ENCODE results near the gene ZNF30.
"Not testable (repeated sequence)": the region's sequence is repeated elsewhere in the genome, so short reads cannot be mapped to it uniquely, and the experiment has no call there.

ZNF30 gene

DNA sequence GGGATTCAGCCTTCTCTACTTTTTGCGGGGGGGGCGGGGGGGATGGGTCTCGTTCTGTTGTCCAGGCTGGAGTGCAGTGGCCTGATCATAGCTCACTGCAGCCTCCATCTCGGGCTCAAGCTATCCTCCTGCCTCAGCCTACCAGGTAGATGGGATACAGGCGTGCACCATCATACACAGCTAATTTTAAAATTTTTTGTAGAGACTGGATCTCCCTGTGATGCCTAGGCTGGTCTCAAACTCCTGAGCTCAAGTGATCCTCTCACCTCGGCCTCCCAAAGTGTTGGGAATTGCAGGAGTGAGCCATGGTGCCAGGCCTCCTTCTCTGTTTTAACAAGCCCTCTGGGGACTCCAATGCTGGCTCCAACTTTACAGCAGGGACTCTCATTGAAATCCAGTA is 37.9 kb downstream of the ZNF30 start:
- DNase-seq (ENCODE audit: low read depth, low spot score): no peak
- Histone ChIP-seq H3K4me3 (ENCODE audit: insufficient read length, low read depth) (no peak overlapping the region), H3K9me3 (ENCODE audit: insufficient read depth, low read length) (peaks cover 34% of the 10 kb centered on the region; the same call in 1 of the 2 replicates)

DNA sequence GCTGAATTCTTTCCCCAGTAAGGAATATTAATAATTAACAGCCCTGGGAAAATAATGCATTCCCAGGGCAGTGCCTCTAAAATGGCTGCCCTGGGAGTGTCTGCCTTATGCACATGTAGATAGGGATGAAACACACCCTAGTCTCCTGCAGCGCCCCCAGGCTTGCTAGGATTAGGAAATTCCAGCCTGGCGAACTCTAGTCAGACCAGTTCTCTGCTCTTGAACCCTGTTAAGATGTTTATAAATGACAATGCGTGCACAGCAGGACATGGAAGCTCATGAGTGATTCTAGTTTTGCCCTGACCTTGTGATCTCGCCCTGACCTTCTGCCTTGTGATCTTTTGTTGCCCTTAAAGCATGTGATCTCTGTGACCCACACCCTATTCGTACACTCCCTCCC is 38.8 kb downstream of the ZNF30 start:
- H3K4me1 ChIP-seq (ENCODE audit: insufficient read depth, insufficient read length); H3K36me3 ChIP-seq (ENCODE audit: insufficient read depth, insufficient read length, low read length); H3K4me3 ChIP-seq (ENCODE audit: insufficient read length, low read depth); H3K9ac ChIP-seq (ENCODE audit: insufficient read length, low read depth): not testable (repeated sequence)
- peaks cover 34% of the 10 kb centered on the region; the same call in 1 of the 2 replicates for H3K9me3 ChIP-seq (ENCODE audit: insufficient read depth, low read length)
- peaks cover 13% of the 10 kb centered on the region for H3K27me3 ChIP-seq (ENCODE audit: insufficient read depth, insufficient read length)
- DNase-seq (ENCODE audit: low read depth, low spot score): peak; percentile 6

More for the DNA sequence above, 37.9 kb downstream of the ZNF30 start:
- Histone ChIP-seq H3K9ac (ENCODE audit: insufficient read length, low read depth) (no peak overlapping the region), H3K27me3 (ENCODE audit: insufficient read depth, insufficient read length) (peaks cover 13% of the 10 kb centered on the region), H3K4me1 (ENCODE audit: insufficient read depth, insufficient read length) (no peaks in the 10 kb centered on the region), H3K36me3 (ENCODE audit: insufficient read depth, insufficient read length, low read length) (peaks cover 5% of the 10 kb centered on the region)
- no peak for TF ChIP-seq SUZ12 (IDR thresholded peaks at IDR 0.05; ENCODE audit: extremely low read depth, insufficient read depth, insufficient read length)
- TF ChIP-seq ZNF274 (IDR thresholded peaks at IDR 0.05; ENCODE audit: low read depth, low read length): no peak
- no peak for TF ChIP-seq YY1 (IDR thresholded peaks at IDR 0.05; ENCODE audit: insufficient read depth, insufficient read length)

DNA sequence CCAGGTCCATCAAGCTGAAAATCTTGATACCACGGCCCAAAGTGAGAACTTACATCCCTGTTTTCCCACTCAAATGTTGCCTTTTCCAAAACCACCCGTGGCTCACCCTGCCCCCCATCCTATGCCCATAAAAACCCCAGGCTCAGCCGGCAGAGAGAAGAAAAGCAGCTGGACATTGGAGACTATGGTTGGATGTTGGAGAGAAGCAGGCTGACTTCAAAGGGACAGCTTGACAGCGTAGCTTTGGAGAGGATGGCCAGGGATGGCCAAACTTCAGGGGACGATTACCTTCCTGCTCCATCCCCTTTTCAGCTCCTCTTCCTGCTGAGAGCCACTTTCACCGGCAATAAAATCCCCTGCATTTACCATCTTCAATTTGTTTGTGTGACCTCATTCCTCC is 40.8 kb downstream of the ZNF30 start:
- H3K4me3 ChIP-seq (ENCODE audit: insufficient read length, low read depth): no peak overlapping the region
- peaks cover 12% of the 10 kb centered on the region for H3K27me3 ChIP-seq (ENCODE audit: insufficient read depth, insufficient read length)
- H3K4me1 ChIP-seq (ENCODE audit: insufficient read depth, insufficient read length): no peaks in the 10 kb centered on the region
- H3K9me3 ChIP-seq (ENCODE audit: insufficient read depth, low read length): peaks cover 39% of the 10 kb centered on the region; the same call in 1 of the 2 replicates
- no peak for DNase-seq (ENCODE audit: low read depth, low spot score)
- no peak for TF ChIP-seq YY1 (IDR thresholded peaks at IDR 0.05; ENCODE audit: insufficient read depth, insufficient read length)
- TF ChIP-seq ZNF274 (IDR thresholded peaks at IDR 0.05; ENCODE audit: low read depth, low read length): no peak
- TF ChIP-seq SUZ12 (IDR thresholded peaks at IDR 0.05; ENCODE audit: extremely low read depth, insufficient read depth, insufficient read length): no peak
- no peak overlapping the region for H3K9ac ChIP-seq (ENCODE audit: insufficient read length, low read depth)
- no peaks in the 10 kb centered on the region for H3K36me3 ChIP-seq (ENCODE audit: insufficient read depth, insufficient read length, low read length)

DNA sequence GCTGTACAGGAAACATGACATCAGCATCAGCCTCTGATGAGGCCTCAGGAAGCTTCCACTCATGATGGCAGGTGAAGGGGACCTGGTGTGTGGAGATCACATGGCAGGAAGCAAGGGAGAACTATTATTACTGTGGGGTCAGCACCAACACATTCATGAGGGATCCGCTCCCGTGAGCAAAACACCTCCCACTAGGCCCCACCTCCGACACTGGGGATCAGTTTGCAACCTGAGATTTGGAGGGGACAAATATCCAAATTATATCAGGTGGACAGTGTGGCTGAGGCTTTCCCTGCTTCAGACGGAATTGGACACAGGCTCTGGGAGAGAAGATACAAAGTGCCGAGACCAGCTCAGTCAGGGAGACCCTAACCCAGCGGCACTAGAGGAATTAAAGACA is 43.0 kb downstream of the ZNF30 start:
- Histone ChIP-seq H3K9me3 (ENCODE audit: insufficient read depth, low read length) (peaks cover 39% of the 10 kb centered on the region; the same call in 1 of the 2 replicates), H3K27me3 (ENCODE audit: insufficient read depth, insufficient read length) (no peaks in the 10 kb centered on the region), H3K4me3 (ENCODE audit: insufficient read length, low read depth) (no peak overlapping the region), H3K36me3 (ENCODE audit: insufficient read depth, insufficient read length, low read length) (no peaks in the 10 kb centered on the region), H3K4me1 (ENCODE audit: insufficient read depth, insufficient read length) (no peaks in the 10 kb centered on the region), H3K9ac (ENCODE audit: insufficient read length, low read depth) (no peak overlapping the region)
- no peak for DNase-seq (ENCODE audit: low read depth, low spot score)
- TF ChIP-seq SUZ12 (IDR thresholded peaks at IDR 0.05; ENCODE audit: extremely low read depth, insufficient read depth, insufficient read length) (no peak), YY1 (IDR thresholded peaks at IDR 0.05; ENCODE audit: insufficient read depth, insufficient read length) (no peak), ZNF274 (IDR thresholded peaks at IDR 0.05; ENCODE audit: low read depth, low read length) (no peak)

DNA sequence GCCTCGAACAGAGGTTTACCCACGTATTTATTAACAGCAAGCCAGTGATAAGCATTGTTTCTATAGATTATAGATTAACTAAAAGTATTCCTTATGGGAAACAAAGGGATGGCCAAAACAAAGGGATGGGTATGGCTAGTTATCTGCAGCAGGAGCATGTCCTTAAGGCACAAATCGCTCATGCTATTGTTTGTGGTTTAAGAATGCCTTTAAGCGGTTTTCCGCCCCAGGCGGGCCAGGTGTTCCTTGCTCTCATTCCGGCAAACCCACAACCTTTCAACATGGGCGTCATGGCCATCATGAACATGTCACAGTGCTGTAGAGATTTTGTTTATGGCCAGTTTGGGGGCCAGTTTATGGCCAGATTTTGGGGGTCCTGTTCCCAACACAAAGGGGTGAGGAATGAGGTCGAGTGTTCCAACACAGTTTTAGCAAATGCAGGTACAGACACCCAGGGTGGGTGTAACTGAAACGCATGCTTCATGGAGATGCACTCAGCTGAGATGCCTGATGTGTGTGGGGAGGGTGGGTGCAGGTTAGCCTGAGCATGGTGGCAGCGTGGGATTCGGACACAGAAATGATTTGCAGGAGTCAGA is 43.6 kb downstream of the ZNF30 start:
- not testable (repeated sequence) for H3K36me3 ChIP-seq (ENCODE audit: insufficient read depth, insufficient read length, low read length); DNase-seq (ENCODE audit: low read depth, low spot score); H3K9ac ChIP-seq (ENCODE audit: insufficient read length, low read depth); H3K4me3 ChIP-seq (ENCODE audit: insufficient read length, low read depth); H3K27me3 ChIP-seq (ENCODE audit: insufficient read depth, insufficient read length); H3K4me1 ChIP-seq (ENCODE audit: insufficient read depth, insufficient read length)
- peaks cover 39% of the 10 kb centered on the region; the same call in 1 of the 2 replicates for H3K9me3 ChIP-seq (ENCODE audit: insufficient read depth, low read length)

DNA sequence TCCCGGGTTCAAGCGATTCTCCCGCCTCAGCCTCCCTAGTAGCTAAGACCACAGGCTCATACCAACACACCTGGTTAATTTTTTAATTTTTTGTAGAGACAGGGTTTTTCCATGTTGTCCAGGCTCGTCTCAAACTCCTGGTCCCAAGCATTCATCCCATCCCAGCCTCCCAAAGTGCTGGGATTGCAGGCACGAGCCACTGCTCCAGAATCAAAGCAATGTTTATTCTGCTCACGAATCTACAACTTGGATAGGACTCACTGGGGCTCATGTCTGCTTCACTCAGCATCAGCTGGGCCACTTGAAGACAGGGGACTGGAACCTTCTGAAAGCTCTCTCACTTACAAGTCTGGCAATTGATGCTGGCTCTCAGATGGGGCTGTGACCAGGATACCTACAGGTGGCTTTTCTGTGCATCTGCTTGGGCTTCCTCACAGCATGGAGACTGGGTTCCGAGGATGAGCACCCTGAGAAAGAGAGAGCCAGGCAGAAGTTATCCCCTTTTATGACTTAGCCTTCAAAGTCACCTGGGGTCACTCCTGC is 45.5 kb downstream of the ZNF30 start:
- Histone ChIP-seq H3K4me3 (ENCODE audit: insufficient read length, low read depth) (no peak overlapping the region), H3K9me3 (ENCODE audit: insufficient read depth, low read length) (peaks cover 44% of the 10 kb centered on the region; the same call in 1 of the 2 replicates), H3K9ac (ENCODE audit: insufficient read length, low read depth) (no peak overlapping the region), H3K36me3 (ENCODE audit: insufficient read depth, insufficient read length, low read length) (no peaks in the 10 kb centered on the region), H3K27me3 (ENCODE audit: insufficient read depth, insufficient read length) (no peaks in the 10 kb centered on the region), H3K4me1 (ENCODE audit: insufficient read depth, insufficient read length) (no peaks in the 10 kb centered on the region)
- TF ChIP-seq SUZ12 (IDR thresholded peaks at IDR 0.05; ENCODE audit: extremely low read depth, insufficient read depth, insufficient read length): no peak
- TF ChIP-seq ZNF274 (IDR thresholded peaks at IDR 0.05; ENCODE audit: low read depth, low read length): no peak
- TF ChIP-seq YY1 (IDR thresholded peaks at IDR 0.05; ENCODE audit: insufficient read depth, insufficient read length): no peak
- DNase-seq (ENCODE audit: low read depth, low spot score): no peak

DNA sequence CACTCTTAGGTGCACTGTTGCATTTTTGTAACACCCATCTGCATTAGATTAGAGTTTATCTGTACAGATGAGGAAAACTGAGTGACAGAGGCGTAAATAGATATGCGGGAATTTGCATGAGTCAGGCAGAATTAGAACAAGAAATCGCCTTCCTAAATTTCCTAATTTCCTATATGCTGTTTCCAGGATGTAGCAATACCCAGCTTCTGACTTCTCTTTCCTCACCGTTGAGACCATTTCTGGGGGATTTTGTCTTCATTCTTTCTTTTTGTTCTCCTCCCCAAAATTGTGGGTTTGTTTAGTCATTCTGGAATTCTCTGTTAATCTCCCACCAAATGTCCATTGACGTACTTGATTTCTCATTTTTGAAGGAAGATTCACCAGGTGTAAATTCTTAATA is 47.9 kb downstream of the ZNF30 start:
- DNase-seq (ENCODE audit: low read depth, low spot score): no peak

More for the DNA sequence above, 47.9 kb downstream of the ZNF30 start:
- Histone ChIP-seq H3K9me3 (ENCODE audit: insufficient read depth, low read length) (peaks cover 28% of the 10 kb centered on the region; the same call in 1 of the 2 replicates), H3K9ac (ENCODE audit: insufficient read length, low read depth) (no peak overlapping the region), H3K4me3 (ENCODE audit: insufficient read length, low read depth) (no peak overlapping the region), H3K4me1 (ENCODE audit: insufficient read depth, insufficient read length) (no peaks in the 10 kb centered on the region), H3K36me3 (ENCODE audit: insufficient read depth, insufficient read length, low read length) (no peaks in the 10 kb centered on the region), H3K27me3 (ENCODE audit: insufficient read depth, insufficient read length) (no peaks in the 10 kb centered on the region)
- TF ChIP-seq ZNF274 (IDR thresholded peaks at IDR 0.05; ENCODE audit: low read depth, low read length) (no peak), SUZ12 (IDR thresholded peaks at IDR 0.05; ENCODE audit: extremely low read depth, insufficient read depth, insufficient read length) (no peak), YY1 (IDR thresholded peaks at IDR 0.05; ENCODE audit: insufficient read depth, insufficient read length) (no peak)
